Measurements from ENCODE around the gene SLC28A3.

SLC28A3 gene

DNA sequence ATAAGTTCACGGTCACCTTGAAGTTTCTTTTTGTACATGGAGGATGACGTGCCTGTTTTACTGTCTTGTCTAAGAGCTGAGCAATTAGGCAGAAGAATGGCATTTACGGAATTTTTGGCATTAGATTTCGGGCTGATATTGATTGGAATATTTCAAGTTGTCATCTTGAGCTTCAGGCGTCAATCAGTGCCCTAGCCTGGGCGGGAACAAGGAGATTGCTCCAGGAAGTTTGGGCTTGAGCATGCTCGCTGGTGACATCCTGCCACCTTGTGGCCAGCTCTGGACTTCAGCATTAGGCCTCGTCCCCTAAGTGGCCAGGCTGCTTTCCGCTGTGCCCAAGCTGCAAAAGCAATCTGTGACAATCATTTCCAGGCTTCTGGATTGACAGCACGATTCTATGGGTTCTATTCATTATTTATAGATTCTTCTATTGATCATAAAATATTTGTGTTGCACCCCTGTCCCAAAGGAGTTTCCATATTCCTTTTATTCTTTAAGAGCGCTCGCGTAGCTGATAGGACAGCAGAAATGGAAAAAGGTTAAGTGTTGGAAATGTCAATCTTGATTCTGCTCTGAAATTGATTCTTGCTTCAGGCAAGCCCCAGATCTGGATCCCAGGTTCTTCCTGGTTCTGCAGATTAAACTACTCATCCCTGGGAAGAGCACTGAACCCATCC, 79.3 kb downstream of the SLC28A3 start:
- peak overlapping the region; percentile 33 for H3K4me3 ChIP-seq (ENCODE audit: low read depth, low read length)
- H3K79me2 ChIP-seq = no peaks in the 10 kb centered on the region
- H2AFZ ChIP-seq = no peak overlapping the region
- H3K9ac ChIP-seq = no peak overlapping the region
- H3K4me1 ChIP-seq = no peaks in the 10 kb centered on the region
- H3K4me2 ChIP-seq (ENCODE audit: low read length) = peak overlapping the region; percentile 48
- H3K9me3 ChIP-seq (ENCODE audit: control insufficient read depth, low read length) = no peaks in the 10 kb centered on the region
- no peaks in the 10 kb centered on the region for H3K27me3 ChIP-seq (ENCODE audit: control insufficient read depth, insufficient read depth, low read length)
- H3K27ac ChIP-seq = no peak overlapping the region
- TF ChIP-seq, protein P1, sequence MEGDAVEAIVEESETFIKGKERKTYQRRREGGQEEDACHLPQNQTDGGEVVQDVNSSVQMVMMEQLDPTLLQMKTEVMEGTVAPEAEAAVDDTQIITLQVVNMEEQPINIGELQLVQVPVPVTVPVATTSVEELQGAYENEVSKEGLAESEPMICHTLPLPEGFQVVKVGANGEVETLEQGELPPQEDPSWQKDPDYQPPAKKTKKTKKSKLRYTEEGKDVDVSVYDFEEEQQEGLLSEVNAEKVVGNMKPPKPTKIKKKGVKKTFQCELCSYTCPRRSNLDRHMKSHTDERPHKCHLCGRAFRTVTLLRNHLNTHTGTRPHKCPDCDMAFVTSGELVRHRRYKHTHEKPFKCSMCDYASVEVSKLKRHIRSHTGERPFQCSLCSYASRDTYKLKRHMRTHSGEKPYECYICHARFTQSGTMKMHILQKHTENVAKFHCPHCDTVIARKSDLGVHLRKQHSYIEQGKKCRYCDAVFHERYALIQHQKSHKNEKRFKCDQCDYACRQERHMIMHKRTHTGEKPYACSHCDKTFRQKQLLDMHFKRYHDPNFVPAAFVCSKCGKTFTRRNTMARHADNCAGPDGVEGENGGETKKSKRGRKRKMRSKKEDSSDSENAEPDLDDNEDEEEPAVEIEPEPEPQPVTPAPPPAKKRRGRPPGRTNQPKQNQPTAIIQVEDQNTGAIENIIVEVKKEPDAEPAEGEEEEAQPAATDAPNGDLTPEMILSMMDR (IDR thresholded peaks at IDR 0.05) = peak; percentile 77
- H3K36me3 ChIP-seq (ENCODE audit: control insufficient read depth, insufficient read depth, low read length) = no peaks in the 10 kb centered on the region

DNA sequence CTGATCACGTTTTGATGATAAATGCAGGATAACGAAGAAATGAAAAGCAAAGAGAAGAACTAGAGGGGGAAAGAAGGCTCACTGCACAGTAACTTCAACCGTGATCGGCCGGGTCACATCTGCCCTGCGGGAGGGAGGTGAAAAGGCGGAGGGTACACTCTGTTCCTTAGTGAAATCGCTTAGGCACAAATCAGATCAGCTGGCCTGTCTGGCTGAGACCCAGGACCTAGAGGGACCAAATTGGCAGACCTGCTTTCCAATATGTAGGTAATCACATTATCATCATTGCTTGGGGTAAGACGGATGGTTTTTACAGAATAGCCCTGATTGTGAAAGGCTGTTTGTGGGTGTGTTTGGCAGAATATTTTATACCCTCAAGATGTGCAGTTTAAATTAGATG, 82.2 kb downstream of the SLC28A3 start:
- H3K27me3 ChIP-seq (ENCODE audit: control insufficient read depth, insufficient read depth, low read length) = no peaks in the 10 kb centered on the region
- TF ChIP-seq, protein P1 (IDR thresholded peaks at IDR 0.05) = no peak
- peaks cover 4% of the 10 kb centered on the region for H3K4me1 ChIP-seq
- no peak overlapping the region for H3K27ac ChIP-seq
- no peaks in the 10 kb centered on the region for H3K36me3 ChIP-seq (ENCODE audit: control insufficient read depth, insufficient read depth, low read length)
- H3K4me3 ChIP-seq (ENCODE audit: low read depth, low read length) = no peak overlapping the region
- no peak overlapping the region for H3K9ac ChIP-seq
- no peaks in the 10 kb centered on the region for H3K79me2 ChIP-seq
- H3K4me2 ChIP-seq (ENCODE audit: low read length) = no peak overlapping the region
- H2AFZ ChIP-seq = no peak overlapping the region
- no peaks in the 10 kb centered on the region for H3K9me3 ChIP-seq (ENCODE audit: control insufficient read depth, low read length)

DNA sequence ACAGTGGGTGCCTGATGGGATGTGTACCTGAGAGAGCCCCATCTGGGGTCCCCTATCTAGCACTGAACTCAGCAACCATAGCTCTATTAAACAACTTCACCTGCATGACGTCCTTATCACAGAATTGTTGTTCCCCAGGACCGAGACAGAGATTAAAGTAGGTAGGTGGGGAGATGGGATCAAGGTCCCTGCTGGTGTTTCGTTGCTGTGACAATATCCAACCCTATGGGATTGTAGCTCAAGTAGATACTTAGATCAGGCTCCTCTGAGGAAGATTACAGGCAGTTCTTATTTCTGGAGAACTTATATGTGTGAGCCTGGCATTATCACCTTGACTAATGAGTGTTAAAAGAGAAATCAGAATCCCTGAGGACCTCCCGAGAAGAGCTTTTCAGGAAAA, 84.9 kb downstream of the SLC28A3 start:
- H2AFZ ChIP-seq = no peak overlapping the region
- H3K79me2 ChIP-seq = no peaks in the 10 kb centered on the region
- H3K9ac ChIP-seq = no peak overlapping the region
- H3K27me3 ChIP-seq (ENCODE audit: control insufficient read depth, insufficient read depth, low read length) = no peaks in the 10 kb centered on the region
- no peaks in the 10 kb centered on the region for H3K9me3 ChIP-seq (ENCODE audit: control insufficient read depth, low read length)
- peaks cover 4% of the 10 kb centered on the region for H3K4me1 ChIP-seq
- H3K27ac ChIP-seq = no peak overlapping the region
- H3K4me3 ChIP-seq (ENCODE audit: low read depth, low read length) = peak overlapping the region; percentile 34
- TF ChIP-seq, protein P1 (IDR thresholded peaks at IDR 0.05) = no peak
- H3K36me3 ChIP-seq (ENCODE audit: control insufficient read depth, insufficient read depth, low read length) = no peaks in the 10 kb centered on the region
- H3K4me2 ChIP-seq (ENCODE audit: low read length) = no peak overlapping the region

DNA sequence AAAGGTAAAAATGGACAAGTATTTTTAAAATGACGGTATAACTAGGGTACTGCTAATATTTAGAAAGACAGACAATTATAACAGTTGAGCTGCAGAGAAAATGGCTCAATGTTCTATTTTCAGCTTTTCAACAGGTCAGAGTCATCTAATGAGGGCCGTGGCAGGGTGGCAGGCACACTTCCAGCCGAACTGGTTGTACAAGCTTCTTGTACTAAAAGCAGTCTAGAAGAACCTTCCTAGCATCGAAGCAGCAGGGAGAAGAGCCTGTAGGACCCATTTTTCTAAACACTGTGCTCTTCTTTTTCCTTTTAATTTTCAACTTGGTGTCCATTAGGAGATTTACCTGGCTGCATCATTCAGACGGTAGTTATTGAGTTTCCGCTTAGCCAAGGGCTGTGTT, 85.6 kb downstream of the SLC28A3 start:
- Histone ChIP-seq H3K4me1 (peaks cover 4% of the 10 kb centered on the region), H3K4me2 (ENCODE audit: low read length) (peak overlapping the region; percentile 27), H3K9ac (no peak overlapping the region), H3K4me3 (ENCODE audit: low read depth, low read length) (peak overlapping the region; percentile 34), H3K9me3 (ENCODE audit: control insufficient read depth, low read length) (no peaks in the 10 kb centered on the region), H3K27me3 (ENCODE audit: control insufficient read depth, insufficient read depth, low read length) (no peaks in the 10 kb centered on the region), H3K79me2 (no peaks in the 10 kb centered on the region), H3K27ac (no peak overlapping the region), H2AFZ (no peak overlapping the region), H3K36me3 (ENCODE audit: control insufficient read depth, insufficient read depth, low read length) (no peaks in the 10 kb centered on the region)
- TF ChIP-seq, protein P1 (IDR thresholded peaks at IDR 0.05) = no peak

DNA sequence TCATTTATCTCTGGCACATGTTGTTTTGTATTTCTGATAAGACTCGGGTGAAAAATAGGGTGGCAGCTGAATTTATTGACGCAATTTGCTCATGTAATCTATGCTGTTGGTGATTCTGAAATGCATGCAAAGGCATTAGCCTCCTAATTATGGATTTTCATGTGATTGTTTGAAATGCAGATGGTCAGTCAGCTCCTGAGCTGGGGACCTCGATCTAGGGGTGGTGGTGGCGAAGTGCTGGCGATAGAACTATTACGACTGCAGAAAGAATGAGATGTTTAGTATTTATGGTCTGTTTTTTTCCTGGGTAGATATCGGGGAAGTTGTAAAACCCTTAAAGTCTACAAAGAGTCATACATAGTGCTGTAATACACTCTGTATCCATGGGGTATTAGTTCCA, 88.6 kb downstream of the SLC28A3 start:
- H3K36me3 ChIP-seq (ENCODE audit: control insufficient read depth, insufficient read depth, low read length) = no peaks in the 10 kb centered on the region
- H3K9ac ChIP-seq = no peak overlapping the region
- no peaks in the 10 kb centered on the region for H3K9me3 ChIP-seq (ENCODE audit: control insufficient read depth, low read length)
- no peak overlapping the region for H2AFZ ChIP-seq
- peaks cover 4% of the 10 kb centered on the region for H3K4me1 ChIP-seq
- H3K4me3 ChIP-seq (ENCODE audit: low read depth, low read length) = no peak overlapping the region
- no peaks in the 10 kb centered on the region for H3K79me2 ChIP-seq
- H3K27me3 ChIP-seq (ENCODE audit: control insufficient read depth, insufficient read depth, low read length) = no peaks in the 10 kb centered on the region
- TF ChIP-seq, protein P1 (IDR thresholded peaks at IDR 0.05) = no peak
- H3K4me2 ChIP-seq (ENCODE audit: low read length) = no peak overlapping the region
- no peak overlapping the region for H3K27ac ChIP-seq
